Stomach (tissue), 4 donors: ENCODE results near the gene ESPNL.

ENCODE experiments used
- POLR2A ChIP-seq, 4 donors: fragments of 450-650 bp; IDR thresholded peaks; one replicate each; pipeline ENCODE4 v1.6.1; 2016; ENCODE audit warnings: antibody characterized with exemption in 4 of 4, control low read depth in 2 of 4, mild to moderate bottlenecking in 1 of 4, moderate library complexity in 1 of 4
- TF ChIP-seq, protein P1 (sequence below), 7 experiments: fragments of 450-650 bp in 4 of 7; fragments of 200-600 bp in 3 of 7; sonication (generic) in 3 of 7; IDR thresholded peaks; one replicate each; pipeline ENCODE4 v1.5.1; 2016 to 2019; ENCODE audit warnings: antibody characterized with exemption in 7 of 7, control low read depth in 2 of 7, mild to moderate bottlenecking in 1 of 7

DNA sequence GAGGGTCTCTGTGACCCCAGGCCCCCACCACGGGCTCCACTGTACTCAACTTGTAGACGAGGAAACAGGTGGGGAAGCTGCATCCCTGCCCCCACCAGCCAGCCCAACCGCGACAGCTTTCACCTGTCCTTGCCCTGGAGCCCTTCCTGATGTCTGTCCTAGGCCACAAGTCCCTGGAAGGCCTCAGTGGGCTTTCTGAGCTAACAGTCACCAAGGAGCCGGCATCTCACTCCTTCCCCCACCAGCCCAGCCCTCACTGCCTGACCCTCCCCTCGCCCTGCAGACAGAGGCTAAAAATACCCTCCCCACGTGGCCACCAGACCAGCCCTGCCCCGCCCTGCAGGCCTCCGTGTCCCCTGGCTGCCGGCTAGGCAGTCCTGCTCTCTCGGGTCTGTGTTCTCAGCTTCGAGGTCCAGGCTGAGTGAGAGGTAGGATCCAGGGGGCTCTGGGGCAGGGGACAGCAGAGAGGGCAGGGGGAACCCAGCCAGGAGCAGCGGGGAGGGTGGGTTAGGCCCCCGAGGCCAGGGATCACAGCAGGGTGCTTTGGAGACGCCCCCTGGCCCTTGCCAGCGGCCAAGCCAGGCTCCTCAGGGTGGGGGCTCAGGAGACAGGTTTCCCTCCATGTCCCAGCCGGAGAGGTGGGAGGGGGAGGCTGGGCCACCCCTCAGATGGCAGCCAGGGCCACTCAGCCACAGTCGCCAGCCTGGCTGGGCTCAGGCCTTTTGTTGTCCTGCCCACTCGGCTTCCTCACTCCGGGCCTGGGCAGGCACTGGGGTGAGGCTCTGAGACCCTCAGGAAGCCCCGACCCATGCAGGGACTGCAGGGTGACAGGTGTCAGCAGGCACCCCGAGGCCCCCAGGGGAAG lies 38.4 kb downstream of the ESPNL start, which contains the start of gene KLHL30:
- TF ChIP-seq, protein P1, sequence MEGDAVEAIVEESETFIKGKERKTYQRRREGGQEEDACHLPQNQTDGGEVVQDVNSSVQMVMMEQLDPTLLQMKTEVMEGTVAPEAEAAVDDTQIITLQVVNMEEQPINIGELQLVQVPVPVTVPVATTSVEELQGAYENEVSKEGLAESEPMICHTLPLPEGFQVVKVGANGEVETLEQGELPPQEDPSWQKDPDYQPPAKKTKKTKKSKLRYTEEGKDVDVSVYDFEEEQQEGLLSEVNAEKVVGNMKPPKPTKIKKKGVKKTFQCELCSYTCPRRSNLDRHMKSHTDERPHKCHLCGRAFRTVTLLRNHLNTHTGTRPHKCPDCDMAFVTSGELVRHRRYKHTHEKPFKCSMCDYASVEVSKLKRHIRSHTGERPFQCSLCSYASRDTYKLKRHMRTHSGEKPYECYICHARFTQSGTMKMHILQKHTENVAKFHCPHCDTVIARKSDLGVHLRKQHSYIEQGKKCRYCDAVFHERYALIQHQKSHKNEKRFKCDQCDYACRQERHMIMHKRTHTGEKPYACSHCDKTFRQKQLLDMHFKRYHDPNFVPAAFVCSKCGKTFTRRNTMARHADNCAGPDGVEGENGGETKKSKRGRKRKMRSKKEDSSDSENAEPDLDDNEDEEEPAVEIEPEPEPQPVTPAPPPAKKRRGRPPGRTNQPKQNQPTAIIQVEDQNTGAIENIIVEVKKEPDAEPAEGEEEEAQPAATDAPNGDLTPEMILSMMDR (IDR thresholded peaks at IDR 0.05), result no peak
- no peak for TF ChIP-seq POLR2A (IDR thresholded peaks at IDR 0.05)
